HEK293 (cell line): ENCODE results near the gene ABL2.
"Not testable (repeated sequence)": the region's sequence is repeated elsewhere in the genome, so short reads cannot be mapped to it uniquely, and the experiment has no call there.

Experiments
- CTCF ChIA-PET: fragments of 350-600 bp; formaldehyde crosslinking; extraction: SDS; loops from one replicate; lab custom pipeline; 2021; ENCODE audit warnings: antibody characterized with exemption; lab: Yijun Ruan, JAX
- POLR2A ChIA-PET: fragments of 300-600 bp; formaldehyde crosslinking; extraction: SDS; loops from one replicate; lab custom pipeline; 2020; ENCODE audit warnings: antibody characterized with exemption, inconsistent platforms; lab: Yijun Ruan, JAX
- H3K27ac ChIP-seq: fragments of 200-500 bp; sonication (Bioruptor generic); 2 replicates; pipeline ENCODE4 v1.5.1; 2014; ENCODE audit warnings: low read depth, low read length, control low read depth, inconsistent platforms; ENCODE audit errors: extremely low read depth
- H3K36me3 ChIP-seq, 2 experiments: fragments of 200-500 bp in 1 of 2; sonication (Bioruptor generic) in 1 of 2; 1 replicate in 1 of 2; 2 replicates in 1 of 2; pipeline ENCODE4 v1.5.1; 2014 to 2017; ENCODE audit warnings: inconsistent platforms in 2 of 2, low read length in 2 of 2; ENCODE audit not compliant: control insufficient read depth in 2 of 2, insufficient read depth in 1 of 2
- H3K4me1 ChIP-seq: fragments of 200-500 bp; sonication (Bioruptor generic); 2 replicates; pipeline ENCODE4 v1.5.1; 2014; ENCODE audit warnings: mild to moderate bottlenecking, low read length, inconsistent platforms; ENCODE audit not compliant: control insufficient read depth, insufficient read depth
- H3K4me3 ChIP-seq: 2 replicates; pipeline ENCODE4 v1.5.1; 2011; ENCODE audit warnings: low read depth, mild to moderate bottlenecking, control low read depth, low read length, moderate library complexity
- H3K9me3 ChIP-seq: fragments of 200-500 bp; sonication (Bioruptor generic); 2 replicates; pipeline ENCODE4 v1.5.1; 2014; ENCODE audit warnings: low read depth, low read length, inconsistent platforms; ENCODE audit not compliant: control insufficient read depth, insufficient read depth
- SALL2 ChIP-seq: fragments of 450-650 bp; formaldehyde crosslinking; IDR thresholded peaks from 2 replicates; pipeline ENCODE4 v1.5.0; 2017; ENCODE audit warnings: missing biosample characterization, mild to moderate bottlenecking, missing genetic modification characterization, borderline replicate concordance
- SCRT2 ChIP-seq: fragments of 450-650 bp; formaldehyde crosslinking; IDR thresholded peaks from 2 replicates; pipeline ENCODE4 v1.5.1; 2016; ENCODE audit warnings: missing biosample characterization, missing genetic modification characterization
- TRIM28 ChIP-seq: IDR thresholded peaks from 2 replicates; pipeline ENCODE4 v1.6.1; 2011; ENCODE audit warnings: low read length, control low read depth, borderline replicate concordance
- ZBTB17 ChIP-seq: fragments of 450-650 bp; formaldehyde crosslinking; IDR thresholded peaks from 2 replicates; pipeline ENCODE4 v1.5.1; 2016; ENCODE audit warnings: missing biosample characterization, missing genetic modification characterization
- ZNF274 ChIP-seq, 2 experiments: fragments of 200-500 bp in 1 of 2; fragments of 450-650 bp in 1 of 2; sonication (Bioruptor generic) in 1 of 2; formaldehyde crosslinking in 1 of 2; IDR thresholded peaks; 2 replicates each; pipeline versions ENCODE4 v1.5.1 to v1.6.1; 2014 to 2016; ENCODE audit warnings: borderline replicate concordance in 1 of 2, inconsistent platforms in 1 of 2, low read length in 1 of 2, missing biosample characterization in 1 of 2, missing genetic modification characterization in 1 of 2
- ZNF311 ChIP-seq: fragments of 450-650 bp; formaldehyde crosslinking; IDR thresholded peaks from 2 replicates; pipeline ENCODE4 v1.5.1; 2017; ENCODE audit warnings: missing biosample characterization, missing genetic modification characterization, borderline replicate concordance
- ZNF416 ChIP-seq: fragments of 450-650 bp; formaldehyde crosslinking; IDR thresholded peaks from 2 replicates; pipeline ENCODE4 v1.5.1; 2016; ENCODE audit warnings: missing biosample characterization, missing genetic modification characterization
- ZNF558 ChIP-seq: fragments of 450-650 bp; formaldehyde crosslinking; IDR thresholded peaks from 2 replicates; pipeline ENCODE4 v1.5.1; 2016; ENCODE audit warnings: missing biosample characterization, missing genetic modification characterization
- ZNF792 ChIP-seq: fragments of 450-650 bp; formaldehyde crosslinking; IDR thresholded peaks from 2 replicates; pipeline ENCODE4 v1.5.1; 2016; ENCODE audit warnings: missing biosample characterization, missing genetic modification characterization
- ZSCAN16 ChIP-seq: fragments of 450-650 bp; formaldehyde crosslinking; IDR thresholded peaks from 2 replicates; pipeline ENCODE4 v1.5.1; 2016; ENCODE audit warnings: missing biosample characterization, missing genetic modification characterization
- ZXDB ChIP-seq: fragments of 450-650 bp; formaldehyde crosslinking; IDR thresholded peaks from 2 replicates; pipeline ENCODE4 v1.5.1; 2016; ENCODE audit warnings: missing biosample characterization, missing genetic modification characterization
- TF ChIP-seq, protein P1 (sequence below): fragments of 450-650 bp; formaldehyde crosslinking; IDR thresholded peaks from 2 replicates; pipeline ENCODE4; 2016; ENCODE audit warnings: missing biosample characterization, missing genetic modification characterization
- TF ChIP-seq, protein P2 (sequence below): fragments of 450-650 bp; formaldehyde crosslinking; IDR thresholded peaks from 2 replicates; pipeline ENCODE4 v1.5.1; 2016; ENCODE audit warnings: missing biosample characterization, missing genetic modification characterization
- TF ChIP-seq, protein P3 (sequence below): fragments of 450-650 bp; formaldehyde crosslinking; IDR thresholded peaks from 2 replicates; pipeline ENCODE4 v1.5.1; 2016; ENCODE audit warnings: missing biosample characterization, missing genetic modification characterization
- TF ChIP-seq, protein P4 (sequence below): fragments of 450-650 bp; formaldehyde crosslinking; IDR thresholded peaks from 2 replicates; pipeline ENCODE4 v1.5.1; 2016; ENCODE audit warnings: missing biosample characterization, missing genetic modification characterization
- TF ChIP-seq, protein P5 (sequence below): fragments of 450-650 bp; formaldehyde crosslinking; IDR thresholded peaks from 2 replicates; pipeline ENCODE4 v1.5.1; 2016; ENCODE audit warnings: missing biosample characterization, missing genetic modification characterization

ABL2 gene

DNA sequence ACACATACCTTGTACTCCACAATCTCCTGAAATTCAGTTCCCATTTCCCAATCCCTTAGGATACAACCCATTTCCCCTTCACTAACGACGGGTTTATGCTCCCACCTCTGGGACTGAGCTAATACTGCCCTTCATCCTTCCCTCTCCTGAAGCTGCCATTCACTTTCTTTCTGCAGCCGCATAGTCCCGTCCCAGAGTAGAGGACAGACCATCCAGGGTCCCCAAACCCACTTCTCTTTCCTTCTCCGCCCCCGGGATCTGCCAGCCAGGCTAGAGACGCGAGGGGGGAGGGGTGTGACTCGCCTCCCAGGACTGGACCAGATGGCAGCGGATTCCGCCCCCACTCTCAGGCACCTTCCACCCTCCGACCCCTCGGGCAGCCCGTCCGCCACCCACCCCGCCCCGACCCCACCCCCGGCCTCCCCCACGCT, 679 bp downstream of the ABL2 start (continued):
- TF ChIP-seq SALL2 (no peak), ZBTB17 (tag by site-specific recombination) (peak; percentile 54), ZNF558 (no peak), ZSCAN16 (tag by site-specific recombination) (no peak), ZNF792 (tag by site-specific recombination) (no peak)
- TF ChIP-seq, protein P1, sequence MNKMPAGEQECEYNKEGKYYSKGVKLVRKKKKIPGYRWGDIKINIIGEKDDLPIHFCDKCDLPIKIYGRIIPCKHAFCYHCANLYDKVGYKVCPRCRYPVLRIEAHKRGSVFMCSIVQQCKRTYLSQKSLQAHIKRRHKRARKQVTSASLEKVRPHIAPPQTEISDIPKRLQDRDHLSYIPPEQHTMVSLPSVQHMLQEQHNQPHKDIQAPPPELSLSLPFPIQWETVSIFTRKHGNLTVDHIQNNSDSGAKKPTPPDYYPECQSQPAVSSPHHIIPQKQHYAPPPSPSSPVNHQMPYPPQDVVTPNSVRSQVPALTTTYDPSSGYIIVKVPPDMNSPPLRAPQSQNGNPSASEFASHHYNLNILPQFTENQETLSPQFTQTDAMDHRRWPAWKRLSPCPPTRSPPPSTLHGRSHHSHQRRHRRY (tag by site-specific recombination), result no peak
- TF ChIP-seq, protein P2, sequence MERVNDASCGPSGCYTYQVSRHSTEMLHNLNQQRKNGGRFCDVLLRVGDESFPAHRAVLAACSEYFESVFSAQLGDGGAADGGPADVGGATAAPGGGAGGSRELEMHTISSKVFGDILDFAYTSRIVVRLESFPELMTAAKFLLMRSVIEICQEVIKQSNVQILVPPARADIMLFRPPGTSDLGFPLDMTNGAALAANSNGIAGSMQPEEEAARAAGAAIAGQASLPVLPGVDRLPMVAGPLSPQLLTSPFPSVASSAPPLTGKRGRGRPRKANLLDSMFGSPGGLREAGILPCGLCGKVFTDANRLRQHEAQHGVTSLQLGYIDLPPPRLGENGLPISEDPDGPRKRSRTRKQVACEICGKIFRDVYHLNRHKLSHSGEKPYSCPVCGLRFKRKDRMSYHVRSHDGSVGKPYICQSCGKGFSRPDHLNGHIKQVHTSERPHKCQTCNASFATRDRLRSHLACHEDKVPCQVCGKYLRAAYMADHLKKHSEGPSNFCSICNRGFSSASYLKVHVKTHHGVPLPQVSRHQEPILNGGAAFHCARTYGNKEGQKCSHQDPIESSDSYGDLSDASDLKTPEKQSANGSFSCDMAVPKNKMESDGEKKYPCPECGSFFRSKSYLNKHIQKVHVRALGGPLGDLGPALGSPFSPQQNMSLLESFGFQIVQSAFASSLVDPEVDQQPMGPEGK, result peak; percentile 58; the same call in 1 of the 2 replicates
- TF ChIP-seq, all 188 proteins: peak for 14

DNA sequence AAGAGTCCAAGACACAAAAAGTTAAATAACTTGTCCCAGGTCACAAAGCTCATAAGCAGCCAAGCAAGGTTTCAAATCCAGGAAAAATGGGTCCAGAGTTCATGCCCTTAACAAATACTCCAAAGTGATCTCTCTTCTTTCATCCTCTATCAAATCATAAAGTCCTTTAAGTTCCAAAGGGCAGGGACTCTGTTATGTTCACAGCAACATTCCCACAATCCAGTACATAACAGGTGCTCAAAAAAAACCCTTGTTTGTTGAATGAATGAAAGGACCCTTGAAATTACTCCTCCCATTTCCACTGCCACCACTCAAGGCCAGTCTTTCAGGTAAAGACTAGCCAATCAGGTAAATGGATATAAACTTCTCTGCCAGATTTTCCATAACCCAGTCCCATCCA, 2.7 kb downstream of the ABL2 start:
- Histone ChIP-seq H3K9me3 (no peaks in the 10 kb centered on the region), H3K36me3 (peaks cover 4 to 9% of the 10 kb centered on the region in 2 experiments; a peak in 2 of 3 replicates), H3K4me1 (peaks cover 5% of the 10 kb centered on the region; the same call in 1 of the 2 replicates), H3K4me3 (no peak overlapping the region), H3K27ac (no peak overlapping the region)
- ChIA-PET POLR2A (no interaction called here), CTCF (no interaction called here)
- no peak for TF ChIP-seq ZNF416 (tag by site-specific recombination)
- no peak for TF ChIP-seq SCRT2 (tag by site-specific recombination)
- no peak for TF ChIP-seq ZNF311 (tag by site-specific recombination)

DNA sequence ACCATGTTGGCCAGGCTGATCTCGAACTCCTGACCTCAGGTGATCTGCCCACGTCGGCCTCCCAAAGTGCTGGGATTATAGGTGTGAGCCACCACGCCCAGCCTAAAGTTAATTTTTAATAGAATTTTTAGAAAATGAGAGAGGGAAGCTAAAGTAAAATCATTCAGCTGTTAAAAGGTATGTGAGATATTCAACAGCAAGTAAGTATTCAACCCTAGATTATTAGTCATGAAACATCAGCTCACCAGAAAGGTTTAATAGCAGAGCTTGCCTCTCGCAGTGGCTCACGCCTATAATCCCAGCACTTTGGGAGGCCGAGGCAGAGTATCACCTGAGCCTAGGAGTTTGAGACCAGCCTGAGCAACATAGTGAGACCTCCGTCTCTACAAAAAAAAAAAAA, 5.0 kb downstream of the ABL2 start:
- H3K9me3 ChIP-seq, H3K27ac ChIP-seq, H3K4me1 ChIP-seq, H3K4me3 ChIP-seq: not testable (repeated sequence)
- CTCF ChIA-PET, result interaction anchor here (0.6 to 0.7 kb wide), 4 partner anchors 19 to 680 kb away, joined by 3 to 4 read pairs (median 3); partner anchors contain the start of gene AXDND1
- POLR2A ChIA-PET, result interaction anchor here (0.6 kb wide), 1 partner anchor 16 kb away, joined by 6 read pairs; no protein-coding TSS in a partner anchor
- peaks cover 4 to 14% of the 10 kb centered on the region in 2 experiments; a peak in 2 of 3 replicates for H3K36me3 ChIP-seq

DNA sequence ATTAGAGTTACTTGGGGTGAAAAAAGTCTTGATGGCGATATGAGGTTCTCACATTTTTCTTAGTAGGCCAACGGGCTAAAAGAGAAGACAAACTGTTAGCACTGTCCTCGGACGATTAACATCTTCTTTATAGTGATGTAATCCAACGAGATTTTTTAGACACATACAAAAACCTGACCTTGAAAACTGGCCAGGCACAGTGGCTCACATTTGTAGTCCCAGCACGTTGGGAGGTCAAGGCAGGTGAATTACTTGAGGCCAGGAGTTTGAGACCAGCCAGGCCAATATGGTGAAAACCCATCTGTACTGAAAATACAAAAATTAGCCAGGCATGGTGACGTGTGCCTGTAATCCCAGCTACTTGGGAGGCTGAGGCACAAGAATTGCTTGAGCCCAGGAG, 8.4 kb downstream of the ABL2 start:
- peaks cover 4 to 17% of the 10 kb centered on the region in 2 experiments; a peak in 2 of 3 replicates for H3K36me3 ChIP-seq
- CTCF ChIA-PET, H3K27ac ChIP-seq, H3K4me3 ChIP-seq, H3K4me1 ChIP-seq, H3K9me3 ChIP-seq, POLR2A ChIA-PET: not testable (repeated sequence)

DNA sequence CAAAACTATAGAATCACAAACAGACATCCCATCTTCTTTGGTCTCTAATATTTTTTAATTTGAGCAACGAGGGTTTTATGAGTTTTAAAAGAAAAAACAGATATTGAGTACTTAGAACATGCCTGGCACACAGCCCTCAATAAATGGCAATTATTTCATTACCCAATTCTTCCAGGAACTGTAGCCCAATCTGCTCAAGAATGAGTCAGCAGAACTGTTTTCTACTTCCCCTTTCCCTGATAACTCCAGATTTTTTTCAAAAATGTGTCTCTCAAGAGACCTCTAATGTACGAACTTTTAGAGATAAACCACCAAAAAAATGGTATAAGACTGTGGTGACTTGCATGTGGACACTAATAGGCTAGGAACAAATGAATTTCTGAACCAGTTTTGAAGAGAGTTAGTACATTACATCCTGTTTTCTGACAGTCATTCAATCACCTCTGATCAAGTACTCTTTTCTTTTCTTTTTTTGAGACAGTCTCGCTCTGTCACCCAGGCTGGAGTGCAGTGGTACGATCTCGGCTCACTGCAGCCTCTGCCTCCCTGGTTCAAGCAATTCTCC, 11.5 kb downstream of the ABL2 start:
- Histone ChIP-seq H3K36me3 (peaks cover 0 to 13% of the 10 kb centered on the region in 2 experiments; a peak in 2 of 3 replicates), H3K9me3 (no peaks in the 10 kb centered on the region; the same call in 1 of the 2 replicates), H3K27ac (no peak overlapping the region), H3K4me1 (no peaks in the 10 kb centered on the region), H3K4me3 (no peak overlapping the region)
- ChIA-PET CTCF (no interaction called here), POLR2A (no interaction called here)
- TF ChIP-seq ZBTB17 (tag by site-specific recombination) (no peak), TRIM28 (no peak), ZNF558 (no peak), ZXDB (no peak), ZNF274 (IDR thresholded peaks at IDR 0.05; ENCODE audit: low read length) (no peak), ZNF274 (tag by site-specific recombination; IDR thresholded peaks at IDR 0.05; ENCODE audit: borderline replicate concordance) (no peak)
- TF ChIP-seq, protein P3, sequence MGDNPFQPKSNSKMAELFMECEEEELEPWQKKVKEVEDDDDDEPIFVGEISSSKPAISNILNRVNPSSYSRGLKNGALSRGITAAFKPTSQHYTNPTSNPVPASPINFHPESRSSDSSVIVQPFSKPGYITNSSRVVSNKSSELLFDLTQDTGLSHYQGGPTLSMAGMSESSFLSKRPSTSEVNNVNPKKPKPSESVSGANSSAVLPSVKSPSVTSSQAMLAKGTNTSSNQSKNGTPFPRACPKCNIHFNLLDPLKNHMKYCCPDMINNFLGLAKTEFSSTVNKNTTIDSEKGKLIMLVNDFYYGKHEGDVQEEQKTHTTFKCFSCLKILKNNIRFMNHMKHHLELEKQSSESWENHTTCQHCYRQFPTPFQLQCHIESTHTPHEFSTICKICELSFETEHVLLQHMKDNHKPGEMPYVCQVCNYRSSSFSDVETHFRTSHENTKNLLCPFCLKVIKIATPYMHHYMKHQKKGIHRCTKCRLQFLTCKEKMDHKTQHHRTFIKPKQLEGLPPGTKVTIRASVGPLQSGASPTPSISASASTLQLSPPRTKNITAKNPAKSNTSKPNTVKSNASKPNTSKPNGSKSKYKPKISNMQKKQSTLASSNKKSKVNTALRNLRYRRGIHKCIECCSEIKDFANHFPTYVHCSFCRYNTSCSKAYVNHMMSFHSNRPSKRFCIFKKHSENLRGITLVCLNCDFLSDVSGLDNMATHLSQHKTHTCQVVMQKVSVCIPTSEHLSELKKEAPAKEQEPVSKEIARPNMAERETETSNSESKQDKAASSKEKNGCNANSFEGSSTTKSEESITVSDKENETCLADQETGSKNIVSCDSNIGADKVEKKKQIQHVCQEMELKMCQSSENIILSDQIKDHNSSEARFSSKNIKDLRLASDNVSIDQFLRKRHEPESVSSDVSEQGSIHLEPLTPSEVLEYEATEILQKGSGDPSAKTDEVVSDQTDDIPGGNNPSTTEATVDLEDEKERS (tag by site-specific recombination), result no peak
- TF ChIP-seq, protein P4, sequence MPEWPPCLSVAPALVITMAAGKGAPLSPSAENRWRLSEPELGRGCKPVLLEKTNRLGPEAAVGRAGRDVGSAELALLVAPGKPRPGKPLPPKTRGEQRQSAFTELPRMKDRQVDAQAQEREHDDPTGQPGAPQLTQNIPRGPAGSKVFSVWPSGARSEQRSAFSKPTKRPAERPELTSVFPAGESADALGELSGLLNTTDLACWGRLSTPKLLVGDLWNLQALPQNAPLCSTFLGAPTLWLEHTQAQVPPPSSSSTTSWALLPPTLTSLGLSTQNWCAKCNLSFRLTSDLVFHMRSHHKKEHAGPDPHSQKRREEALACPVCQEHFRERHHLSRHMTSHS, result no peak
- TF ChIP-seq, protein P5, sequence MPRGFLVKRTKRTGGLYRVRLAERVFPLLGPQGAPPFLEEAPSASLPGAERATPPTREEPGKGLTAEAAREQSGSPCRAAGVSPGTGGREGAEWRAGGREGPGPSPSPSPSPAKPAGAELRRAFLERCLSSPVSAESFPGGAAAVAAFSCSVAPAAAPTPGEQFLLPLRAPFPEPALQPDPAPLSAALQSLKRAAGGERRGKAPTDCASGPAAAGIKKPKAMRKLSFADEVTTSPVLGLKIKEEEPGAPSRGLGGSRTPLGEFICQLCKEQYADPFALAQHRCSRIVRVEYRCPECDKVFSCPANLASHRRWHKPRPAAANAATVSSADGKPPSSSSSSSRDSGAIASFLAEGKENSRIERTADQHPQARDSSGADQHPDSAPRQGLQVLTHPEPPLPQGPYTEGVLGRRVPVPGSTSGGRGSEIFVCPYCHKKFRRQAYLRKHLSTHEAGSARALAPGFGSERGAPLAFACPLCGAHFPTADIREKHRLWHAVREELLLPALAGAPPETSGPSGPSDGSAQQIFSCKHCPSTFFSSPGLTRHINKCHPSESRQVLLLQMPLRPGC (tag by site-specific recombination), result no peak
